Activated T-cell treated with anti-CD3 and anti-CD28 coated beads, Interleukin-2, amount 50 U/mL, for 72 hours (primary cell): Measurements from ENCODE around the gene EIF4G1. TPM values are rescaled to one million over a fixed set of nuclear protein-coding genes. Genes with fewer than 3 reads are reported as not detected.
A peak's percentile ranks its signal among the peaks of the same experiment; 100 is the strongest.
"Not testable (repeated sequence)": the region's sequence is repeated elsewhere in the genome, so short reads cannot be mapped to it uniquely, and the experiment has no call there.

Experiments
- ATAC-seq, 2 donors: fragments of 150-1000 bp; cut with Tn5 transposase; replicated peaks in 1 of 2; 2 replicates each; pipeline ENCODE4 v1.10.0; 2021; ENCODE audit warnings: moderate library complexity in 2 of 2, mild to moderate bottlenecking in 1 of 2
- DNase-seq, 2 donors: peaks; one replicate each; pipeline ENCODE4 v3.0.0; 2021 to 2022; ENCODE audit warnings: mixed read lengths in 1 of 2
- H3K27ac Mint-ChIP-seq: one replicate; pipeline ENCODE4 v1.8.0; 2022; ENCODE audit warnings: mild to moderate bottlenecking, moderate library complexity, mixed read lengths
- H3K27me3 Mint-ChIP-seq: one replicate; pipeline ENCODE4 v1.8.0; 2022; ENCODE audit warnings: low read depth, mixed read lengths
- H3K36me3 Mint-ChIP-seq, 2 donors: one replicate each; pipeline ENCODE4 v1.8.0; 2022; ENCODE audit warnings: mixed read lengths in 2 of 2, mild to moderate bottlenecking in 1 of 2; ENCODE audit not compliant: insufficient read depth in 2 of 2
- H3K4me1 Mint-ChIP-seq: one replicate; pipeline ENCODE4 v1.8.0; 2022; ENCODE audit warnings: low read depth, mixed read lengths
- H3K4me3 Mint-ChIP-seq, 2 donors: one replicate each; pipeline ENCODE4 v1.8.0; 2022; ENCODE audit warnings: mild to moderate bottlenecking in 2 of 2, mixed read lengths in 2 of 2, moderate library complexity in 2 of 2
- H3K9me3 Mint-ChIP-seq, 2 donors: one replicate each; pipeline ENCODE4 v1.8.0; 2022; ENCODE audit warnings: mixed read lengths in 2 of 2
- total RNA-seq, 2 donors: library from RNA; stranded (reverse); gene quantifications; one replicate each; pipeline ENCODE4 v1.2.3, GENCODE V29; 2022

Gene EIF4G1
- total RNA-seq, 2 donors from 2014 or later: 274 to 305 TPM

DNA sequence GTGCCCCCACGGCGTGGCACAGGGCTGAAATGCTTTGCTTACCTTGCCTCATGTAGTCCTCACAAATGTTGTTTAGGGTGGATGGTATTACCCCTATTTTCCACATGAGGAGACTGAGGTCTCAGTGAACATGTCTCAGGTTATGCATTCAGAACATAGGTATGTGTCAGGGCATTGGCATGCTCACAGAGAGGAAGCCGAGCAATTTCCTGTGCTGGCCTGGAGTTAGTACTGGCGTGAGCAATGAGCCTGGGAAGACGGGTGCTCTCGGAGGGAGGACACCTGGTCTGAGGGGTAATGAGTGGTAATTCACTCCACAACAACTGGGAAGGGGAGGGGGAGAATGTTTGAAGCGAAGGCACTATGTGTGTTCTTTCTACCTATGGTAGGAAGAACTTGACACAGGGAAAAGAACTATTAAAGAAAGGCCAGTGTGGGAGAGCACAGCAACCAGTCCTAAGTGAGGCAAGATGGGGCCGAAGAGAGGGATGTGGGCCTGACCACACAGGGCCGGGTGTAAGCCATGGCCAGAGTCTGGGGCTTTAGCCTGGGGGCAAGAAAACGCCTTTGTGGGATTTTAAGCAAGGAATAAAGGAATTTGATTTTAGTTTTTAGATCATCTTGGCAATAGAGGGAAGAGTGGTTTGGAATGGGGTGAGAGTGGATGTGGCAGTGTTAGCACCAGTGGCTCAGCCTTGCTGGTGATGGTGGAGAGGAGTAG, 18.1 kb downstream of the EIF4G1 start:
- Mint-ChIP-seq H3K27me3 (no peaks in the 10 kb centered on the region), H3K4me1 (peaks cover 75% of the 10 kb centered on the region), H3K36me3 (peaks cover 22 to 38% of the 10 kb centered on the region in 2 donors), H3K4me3 (peak overlapping the region; percentile 1 to 7), H3K27ac (peak overlapping the region; percentile 92), H3K9me3 (no peaks in the 10 kb centered on the region)
- ATAC-seq (no peak), DNase-seq (no peak)

DNA sequence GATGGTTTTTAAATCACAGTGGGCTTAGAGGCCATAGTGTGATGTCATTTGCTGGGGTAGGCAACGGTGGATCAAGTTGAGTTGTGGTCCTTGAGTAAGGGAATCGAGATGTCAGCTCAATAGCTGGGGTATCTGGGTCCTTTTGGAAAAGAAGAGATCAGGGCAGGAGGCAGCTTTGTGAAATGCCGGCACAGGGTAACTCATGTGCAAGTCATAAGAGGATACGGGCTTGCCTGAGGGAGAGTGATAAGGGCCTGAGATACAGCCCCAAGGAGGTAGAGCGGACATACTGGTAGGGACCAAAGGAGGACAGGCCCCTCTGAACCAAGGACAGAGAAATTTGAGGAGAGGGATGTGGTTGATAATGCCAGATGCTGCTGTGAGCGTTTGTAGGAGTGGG, 18.8 kb downstream of the EIF4G1 start:
- no peak for ATAC-seq
- no peaks in the 10 kb centered on the region for H3K9me3 Mint-ChIP-seq
- H3K27me3 Mint-ChIP-seq: no peaks in the 10 kb centered on the region
- H3K27ac Mint-ChIP-seq: peak overlapping the region; percentile 92
- DNase-seq: no peak
- H3K36me3 Mint-ChIP-seq: peaks cover 22 to 34% of the 10 kb centered on the region in 2 donors
- H3K4me3 Mint-ChIP-seq: peak overlapping the region in 1 of 2 donors; percentile 5
- H3K4me1 Mint-ChIP-seq: peaks cover 82% of the 10 kb centered on the region

DNA sequence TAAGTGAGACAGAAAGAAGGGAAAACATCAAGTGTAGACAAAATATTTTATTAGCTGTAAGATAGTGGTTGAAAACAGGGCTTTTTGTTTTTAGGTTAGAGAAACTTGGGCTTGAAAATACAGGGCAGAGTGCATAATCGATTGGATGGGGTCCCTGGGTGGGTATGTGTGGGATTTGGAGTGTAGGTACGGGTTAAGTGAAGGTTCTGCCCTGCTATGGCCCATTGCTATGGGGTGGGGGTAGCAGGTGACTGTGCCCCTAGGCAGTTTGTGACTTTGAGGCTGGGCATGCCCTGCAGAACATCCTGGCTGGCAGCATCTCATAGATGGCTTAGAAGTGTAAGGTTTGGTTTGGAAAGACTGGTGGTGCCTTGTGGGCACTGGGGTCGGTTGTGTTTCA, 19.3 kb downstream of the EIF4G1 start:
- Mint-ChIP-seq H3K4me3 (peak overlapping the region; percentile 12 to 19), H3K36me3 (peaks cover 19 to 31% of the 10 kb centered on the region in 2 donors), H3K27me3 (no peaks in the 10 kb centered on the region), H3K4me1 (peaks cover 80% of the 10 kb centered on the region), H3K27ac (peak overlapping the region; percentile 92), H3K9me3 (no peaks in the 10 kb centered on the region)
- no peak for ATAC-seq
- no peak for DNase-seq

DNA sequence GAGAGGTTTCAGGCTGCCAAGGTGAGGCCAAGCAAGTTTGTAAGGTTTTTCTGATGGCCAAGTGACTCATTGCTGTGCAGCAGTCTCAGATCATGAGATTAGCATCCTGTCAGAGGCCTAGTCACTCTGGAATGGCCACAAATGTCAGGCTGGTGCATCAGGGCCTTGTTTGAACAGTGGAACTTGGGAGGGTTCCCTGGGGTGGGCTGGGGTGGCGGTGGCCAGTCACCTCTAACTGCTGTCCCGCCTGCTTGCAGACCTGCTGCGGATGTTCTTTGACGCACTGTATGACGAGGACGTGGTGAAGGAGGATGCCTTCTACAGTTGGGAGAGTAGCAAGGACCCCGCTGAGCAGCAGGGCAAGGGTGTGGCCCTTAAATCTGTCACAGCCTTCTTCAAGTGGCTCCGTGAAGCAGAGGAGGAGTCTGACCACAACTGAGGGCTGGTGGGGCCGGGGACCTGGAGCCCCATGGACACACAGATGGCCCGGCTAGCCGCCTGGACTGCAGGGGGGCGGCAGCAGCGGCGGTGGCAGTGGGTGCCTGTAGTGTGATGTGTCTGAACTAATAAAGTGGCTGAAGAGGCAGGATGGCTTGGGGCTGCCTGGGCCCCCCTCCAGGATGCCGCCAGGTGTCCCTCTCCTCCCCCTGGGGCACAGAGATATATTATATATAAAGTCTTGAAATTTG, 20.2 kb downstream of the EIF4G1 start:
- Mint-ChIP-seq H3K4me3 (peak overlapping the region; percentile 30 to 59), H3K27me3 (no peaks in the 10 kb centered on the region), H3K9me3 (no peaks in the 10 kb centered on the region), H3K27ac (peak overlapping the region; percentile 92), H3K36me3 (peaks cover 13 to 24% of the 10 kb centered on the region in 2 donors), H3K4me1 (peaks cover 73% of the 10 kb centered on the region)
- ATAC-seq (peak; percentile 74 to 75), DNase-seq (peak; percentile 51 to 68)

DNA sequence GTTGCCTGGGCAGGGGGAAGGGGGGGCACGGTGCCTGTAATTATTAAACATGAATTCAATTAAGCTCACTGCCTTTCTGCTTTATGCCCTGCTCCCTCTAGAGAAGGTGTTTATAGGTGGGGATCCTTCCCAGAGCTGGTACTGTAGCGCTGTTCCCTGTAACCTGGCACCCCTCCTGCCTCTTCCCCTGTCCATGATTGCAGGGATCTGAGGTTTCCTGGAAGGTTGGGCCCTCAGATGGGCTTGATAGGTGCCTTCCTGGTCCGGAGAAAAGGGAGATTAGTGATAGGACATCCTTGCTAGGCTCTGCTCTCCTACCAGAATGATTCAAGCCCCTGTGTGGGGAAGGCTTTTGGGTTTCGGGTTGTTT, 20.9 kb downstream of the EIF4G1 start:
- Mint-ChIP-seq H3K4me3 (peak overlapping the region; percentile 69 to 90), H3K27me3 (no peaks in the 10 kb centered on the region), H3K36me3 (peaks cover 12 to 20% of the 10 kb centered on the region in 2 donors), H3K4me1 (peaks cover 69% of the 10 kb centered on the region), H3K9me3 (no peaks in the 10 kb centered on the region), H3K27ac (peak overlapping the region; percentile 91)
- DNase-seq (no peak), ATAC-seq (peak in 1 of 2 donors; percentile 2)

DNA sequence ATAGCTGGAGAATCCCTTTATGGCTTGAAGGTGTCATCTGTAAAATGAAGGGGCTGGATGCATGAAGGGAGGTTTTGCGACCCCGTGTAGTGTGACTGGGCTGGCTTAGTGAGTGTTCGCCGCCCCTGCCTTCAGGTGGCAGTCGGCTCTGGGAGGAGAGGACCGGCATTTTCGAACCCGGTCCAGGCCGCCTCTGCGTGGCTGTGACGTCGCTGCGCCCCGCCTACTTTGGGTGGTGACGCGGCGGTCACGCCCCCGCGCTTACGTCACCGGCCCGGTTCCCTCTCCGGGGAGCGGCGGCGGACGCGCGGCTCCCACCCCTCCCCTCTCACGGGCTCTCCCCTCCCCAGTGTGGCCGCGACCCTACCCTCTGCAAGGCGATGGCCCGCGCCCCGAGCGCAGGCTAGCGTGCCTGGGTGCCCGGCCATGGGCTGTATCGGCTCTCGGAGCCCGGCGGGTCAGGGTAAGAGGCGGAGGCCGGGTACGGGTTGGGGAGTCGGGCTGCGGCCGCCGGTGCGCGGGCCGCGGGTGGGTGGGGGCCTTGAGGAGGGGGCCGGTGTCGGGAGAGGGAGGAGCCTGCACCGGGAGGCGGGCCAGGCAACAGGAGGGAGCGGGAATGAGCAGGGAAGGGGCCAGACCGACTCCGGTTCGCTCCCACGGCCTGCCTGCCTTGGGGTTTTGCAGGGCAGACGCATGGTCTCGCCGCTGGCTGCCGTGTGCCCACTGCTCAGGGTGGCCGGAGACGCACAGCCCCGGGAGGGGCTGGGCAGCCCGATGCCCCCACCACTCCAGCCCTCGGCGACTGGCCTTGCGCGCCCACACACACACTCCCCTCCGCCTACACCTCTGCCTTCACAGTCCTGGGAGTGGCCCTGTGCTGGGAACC, 21.5 kb downstream of the EIF4G1 start:
- H3K36me3 Mint-ChIP-seq: peaks cover 11 to 17% of the 10 kb centered on the region in 2 donors
- ATAC-seq (peak; percentile 62 to 63), DNase-seq (peak; percentile 88 to 94)
- H3K4me1 Mint-ChIP-seq: peaks cover 68% of the 10 kb centered on the region
- peak overlapping the region; percentile 91 for H3K27ac Mint-ChIP-seq
- no peaks in the 10 kb centered on the region for H3K9me3 Mint-ChIP-seq
- no peaks in the 10 kb centered on the region for H3K27me3 Mint-ChIP-seq
- peak overlapping the region; percentile 90 to 92 for H3K4me3 Mint-ChIP-seq

DNA sequence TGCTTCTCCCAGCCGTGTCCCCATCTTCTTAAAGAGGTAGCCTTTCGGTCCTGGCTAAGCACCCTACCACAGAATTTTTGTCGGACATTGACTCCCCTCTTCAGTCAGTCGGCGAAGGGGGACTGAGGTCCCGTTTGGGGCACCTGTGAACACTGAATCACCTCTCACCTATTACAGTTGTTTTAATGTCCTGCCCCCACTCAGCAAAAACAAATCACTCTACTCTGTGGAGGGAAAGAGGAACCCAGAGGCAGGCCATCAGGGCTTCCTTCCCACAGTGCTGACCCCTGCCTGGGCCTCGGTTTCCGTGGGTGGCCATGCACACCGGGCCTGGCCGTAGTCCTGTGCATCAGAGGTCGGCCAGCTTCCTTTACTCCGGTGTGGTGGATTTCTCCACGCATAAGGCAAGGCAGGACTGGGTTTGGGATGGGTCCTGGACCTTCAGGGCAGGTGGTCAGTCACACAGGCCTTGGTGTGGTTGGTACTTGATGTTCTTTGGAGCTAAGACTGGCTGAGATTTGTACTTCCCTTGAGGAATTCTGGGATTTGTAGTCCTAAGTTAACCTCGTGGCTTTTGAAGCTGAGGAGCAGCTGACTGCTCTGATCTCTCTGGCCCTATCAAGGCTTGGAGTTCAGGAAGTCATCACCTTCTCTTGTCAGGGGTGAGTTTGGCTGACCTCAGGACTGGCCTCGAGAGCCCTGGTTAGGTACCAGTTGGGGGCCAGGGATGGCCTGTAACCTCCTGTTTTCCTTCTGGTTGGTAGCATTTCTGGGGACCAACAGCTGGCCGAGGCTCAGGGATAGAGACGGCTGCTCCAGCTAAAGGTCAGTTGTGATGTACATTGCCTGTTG, 22.4 kb downstream of the EIF4G1 start:
- peaks cover 60% of the 10 kb centered on the region for H3K4me1 Mint-ChIP-seq
- peak overlapping the region; percentile 90 to 92 for H3K4me3 Mint-ChIP-seq
- peaks cover 10 to 16% of the 10 kb centered on the region in 2 donors for H3K36me3 Mint-ChIP-seq
- ATAC-seq: no peak
- no peaks in the 10 kb centered on the region for H3K27me3 Mint-ChIP-seq
- peak overlapping the region; percentile 83 for H3K27ac Mint-ChIP-seq
- H3K9me3 Mint-ChIP-seq: no peaks in the 10 kb centered on the region
- no peak for DNase-seq

DNA sequence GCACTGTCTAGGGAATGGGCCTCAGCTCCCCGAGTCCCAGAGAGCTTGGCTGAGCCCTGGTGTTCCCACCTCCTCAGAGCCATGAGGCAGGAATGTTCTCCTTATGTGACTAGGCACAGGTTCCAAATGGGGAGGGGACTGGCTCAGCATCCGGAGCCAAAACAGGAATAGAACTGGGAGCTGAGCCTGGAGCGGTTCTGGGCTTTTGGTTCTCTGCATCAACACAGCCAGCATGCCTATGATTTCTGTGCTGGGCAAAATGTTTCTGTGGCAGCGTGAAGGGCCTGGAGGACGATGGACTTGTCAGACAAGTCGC, 23.0 kb downstream of the EIF4G1 start, which contains the start of gene FAM131A:
FAM131A (plus strand) TSS at position 202 of the 316 bp plus-strand sequence; CDS start at position 233, 31 bp downstream.
- H3K9me3 Mint-ChIP-seq: no peaks in the 10 kb centered on the region
- peaks cover 10 to 13% of the 10 kb centered on the region in 2 donors for H3K36me3 Mint-ChIP-seq
- H3K4me1 Mint-ChIP-seq: peaks cover 54% of the 10 kb centered on the region
- H3K27me3 Mint-ChIP-seq: no peaks in the 10 kb centered on the region
- H3K27ac Mint-ChIP-seq: peak within 1 kb of the TSS; percentile 83
- ATAC-seq (no peak), DNase-seq (no peak)
- peak within 1 kb of the TSS; percentile 90 to 92 for H3K4me3 Mint-ChIP-seq

DNA sequence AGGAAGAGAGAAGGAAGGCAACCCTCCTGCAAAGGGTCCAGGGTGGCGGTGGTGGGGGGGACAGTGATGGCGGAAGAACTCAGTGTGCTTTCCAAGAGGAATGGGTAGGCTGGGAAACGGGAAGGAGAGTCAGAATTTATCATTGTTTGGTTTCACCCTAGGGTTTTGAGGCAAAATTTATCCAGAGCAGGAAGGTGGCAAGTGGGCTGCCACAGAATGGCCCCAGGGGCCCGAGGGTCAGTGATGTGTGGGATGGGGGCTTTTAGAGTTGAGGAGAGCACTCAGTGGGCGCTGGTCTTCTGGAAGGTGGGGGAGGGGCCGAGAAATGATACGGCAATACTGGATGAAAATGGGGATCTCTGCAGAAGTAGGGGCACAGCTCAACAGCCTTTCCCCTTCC, 23.6 kb downstream of the EIF4G1 start:
- Mint-ChIP-seq H3K36me3 (peaks cover 6 to 7% of the 10 kb centered on the region in 2 donors), H3K9me3 (no peaks in the 10 kb centered on the region), H3K4me3 (peak overlapping the region in 1 of 2 donors; percentile 11), H3K4me1 (peaks cover 47% of the 10 kb centered on the region), H3K27me3 (no peaks in the 10 kb centered on the region), H3K27ac (peak overlapping the region; percentile 4)
- ATAC-seq (no peak), DNase-seq (no peak)

DNA sequence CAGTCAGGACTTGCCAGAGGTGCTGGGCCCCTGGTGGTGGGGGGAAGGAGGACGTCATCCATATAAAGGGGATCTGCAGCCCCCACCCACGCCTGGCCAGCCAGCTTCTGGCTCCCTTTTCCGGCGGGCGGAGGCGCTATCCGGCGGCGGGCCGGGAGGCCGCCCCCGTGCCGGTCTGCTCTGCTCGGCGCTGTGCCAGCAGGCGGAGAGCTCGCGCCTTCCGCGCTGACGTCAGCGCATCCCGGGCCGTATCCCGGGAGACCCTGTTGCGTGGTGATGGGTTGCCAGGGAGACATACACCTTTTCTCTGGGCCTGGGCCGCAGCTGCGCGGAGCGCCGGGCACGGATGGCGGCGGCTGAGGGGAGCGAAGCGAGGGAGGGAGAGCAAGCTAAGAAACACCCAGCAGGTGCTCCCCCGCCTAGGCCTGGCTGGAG, 24.1 kb downstream of the EIF4G1 start:
- ATAC-seq: no peak
- no peak overlapping the region for H3K27ac Mint-ChIP-seq
- peak overlapping the region; percentile 13 to 18 for H3K4me3 Mint-ChIP-seq
- peaks cover 42% of the 10 kb centered on the region for H3K4me1 Mint-ChIP-seq
- no peak for DNase-seq
- H3K27me3 Mint-ChIP-seq: no peaks in the 10 kb centered on the region
- H3K36me3 Mint-ChIP-seq: peaks cover 3 to 4% of the 10 kb centered on the region in 2 donors
- H3K9me3 Mint-ChIP-seq: no peaks in the 10 kb centered on the region

DNA sequence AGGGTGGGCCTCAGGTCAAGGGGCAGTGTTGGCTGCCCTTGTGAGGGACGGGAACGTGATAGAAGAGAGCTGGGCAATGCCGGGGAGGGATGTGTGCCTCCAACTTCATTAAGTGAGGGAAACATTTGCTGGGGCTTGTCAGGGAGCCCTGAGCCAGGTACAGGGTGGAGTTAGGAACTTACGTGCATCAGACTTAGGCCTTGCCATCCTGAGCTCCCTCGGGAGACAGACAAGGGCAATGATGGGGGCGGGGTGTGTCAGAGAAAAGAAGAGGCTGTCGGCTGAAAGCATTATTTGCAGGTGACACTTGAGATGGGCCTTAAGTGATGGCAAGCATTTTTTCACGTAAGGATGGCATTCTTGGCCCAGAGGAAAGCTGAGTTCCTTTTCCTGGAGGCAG, 24.6 kb downstream of the EIF4G1 start:
- ATAC-seq (no peak), DNase-seq (no peak)
- Mint-ChIP-seq H3K4me3 (peak overlapping the region in 1 of 2 donors; percentile 18), H3K4me1 (peaks cover 37% of the 10 kb centered on the region), H3K27ac (no peak overlapping the region), H3K27me3 (no peaks in the 10 kb centered on the region), H3K9me3 (no peaks in the 10 kb centered on the region), H3K36me3 (peaks cover 2 to 4% of the 10 kb centered on the region in 2 donors)

DNA sequence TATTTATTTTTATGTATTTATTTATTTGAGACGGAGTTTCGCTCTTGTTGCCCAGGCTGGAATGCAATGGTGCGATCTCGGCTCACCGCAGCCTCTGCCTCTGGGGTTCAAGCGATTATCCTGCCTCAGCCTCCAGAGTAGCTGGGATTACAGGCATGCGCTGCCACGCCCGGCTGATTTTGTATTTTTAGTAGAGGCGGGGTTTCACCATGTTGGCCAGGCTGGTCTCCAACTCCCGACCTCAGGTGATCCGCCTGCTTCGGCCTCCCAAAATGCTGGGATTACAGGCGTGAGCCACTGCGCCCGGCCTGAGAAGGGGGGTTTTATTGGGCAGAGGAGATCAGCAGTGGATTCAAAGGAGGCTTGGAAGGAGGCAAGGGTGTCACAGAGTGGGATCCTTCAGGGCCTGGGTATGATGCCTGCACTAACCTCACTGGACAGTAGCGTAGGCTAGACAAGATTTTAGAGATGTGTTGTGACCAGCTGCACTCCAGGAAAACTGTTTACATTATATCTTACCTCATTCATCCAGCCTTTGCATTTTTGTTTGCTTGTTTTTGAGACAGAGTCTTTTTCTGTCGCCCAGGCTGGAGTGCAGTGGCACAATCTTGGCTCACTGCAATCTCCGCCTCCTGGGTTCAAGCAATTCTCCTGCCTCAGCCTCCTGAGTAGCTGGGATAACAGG, 25.2 kb downstream of the EIF4G1 start:
- not testable (repeated sequence) for DNase-seq, H3K27ac Mint-ChIP-seq, ATAC-seq, H3K36me3 Mint-ChIP-seq, H3K4me3 Mint-ChIP-seq, H3K9me3 Mint-ChIP-seq, H3K27me3 Mint-ChIP-seq
- peaks cover 31% of the 10 kb centered on the region for H3K4me1 Mint-ChIP-seq
